ENCODE measurements around the gene TENM3.

Gene TENM3

GRCh38 chr4:182206266-182206665 is 36.9 kb upstream of the TENM3 start:
- no peak for DNase-seq (ENCODE audit: low read depth)
- TF ChIP-seq CTCF (conservative IDR thresholded peaks at IDR 0.05; ENCODE audit: low read depth, low read length): no peak
- no peak overlapping the region for H3K4me3 ChIP-seq (ENCODE audit: low read depth, low read length)

GRCh38 chr4:182206916-182207315 is 36.3 kb upstream of the TENM3 start:
- peak; percentile 92 for DNase-seq (ENCODE audit: low read depth)
- no peak overlapping the region for H3K4me3 ChIP-seq (ENCODE audit: low read depth, low read length)
- no peak for TF ChIP-seq CTCF (conservative IDR thresholded peaks at IDR 0.05; ENCODE audit: low read depth, low read length)

- H3K4me3 ChIP-seq (ENCODE audit: low read depth, low read length): no peak overlapping the region
- no peak for TF ChIP-seq CTCF (conservative IDR thresholded peaks at IDR 0.05; ENCODE audit: low read depth, low read length)
- DNase-seq (ENCODE audit: low read depth): peak; percentile 97
Measured at GRCh38 chr4:182207830-182208396, 35.3 kb upstream of the TENM3 start.

- no peak for TF ChIP-seq CTCF (conservative IDR thresholded peaks at IDR 0.05; ENCODE audit: low read depth, low read length)
- peak; percentile 8 for DNase-seq (ENCODE audit: low read depth)
- H3K4me3 ChIP-seq (ENCODE audit: low read depth, low read length): no peak overlapping the region
Measured at GRCh38 chr4:182208526-182209050, 34.6 kb upstream of the TENM3 start.

- DNase-seq (ENCODE audit: low read depth): peak; percentile 96
- peak overlapping the region; percentile 19 for H3K4me3 ChIP-seq (ENCODE audit: low read depth, low read length)
- TF ChIP-seq CTCF (conservative IDR thresholded peaks at IDR 0.05; ENCODE audit: low read depth, low read length): no peak
Measured at GRCh38 chr4:182212211-182212761, 30.9 kb upstream of the TENM3 start.

GRCh38 chr4:182213004-182213403 is 30.2 kb upstream of the TENM3 start:
- H3K4me3 ChIP-seq (ENCODE audit: low read depth, low read length): no peak overlapping the region
- DNase-seq (ENCODE audit: low read depth): peak; percentile 60
- no peak for TF ChIP-seq CTCF (conservative IDR thresholded peaks at IDR 0.05; ENCODE audit: low read depth, low read length)

GRCh38 chr4:182215148-182215547 is 28.1 kb upstream of the TENM3 start:
- DNase-seq (ENCODE audit: low read depth): no peak
- no peak for TF ChIP-seq CTCF (conservative IDR thresholded peaks at IDR 0.05; ENCODE audit: low read depth, low read length)
- no peak overlapping the region for H3K4me3 ChIP-seq (ENCODE audit: low read depth, low read length)

Data from choroid plexus epithelial cell (primary cell).